HG03060 (cell line): Measurements from ENCODE around the gene VILL.
"Not testable (repeated sequence)": the region's sequence is repeated elsewhere in the genome, so short reads cannot be mapped to it uniquely, and the experiment has no call there.

ENCODE experiments used
- ATAC-seq: cut with Tn5 transposase; IDR thresholded peaks from one replicate; pipeline ENCODE4 v1.9.1; 2021; ENCODE audit warnings: low read depth, moderate number of reproducible peaks; ENCODE audit not compliant: unreplicated experiment

Gene VILL

GRCh38 chr3:37984596-37984995 is 6.0 kb upstream of the VILL start:
- no peak for ATAC-seq

DNA sequence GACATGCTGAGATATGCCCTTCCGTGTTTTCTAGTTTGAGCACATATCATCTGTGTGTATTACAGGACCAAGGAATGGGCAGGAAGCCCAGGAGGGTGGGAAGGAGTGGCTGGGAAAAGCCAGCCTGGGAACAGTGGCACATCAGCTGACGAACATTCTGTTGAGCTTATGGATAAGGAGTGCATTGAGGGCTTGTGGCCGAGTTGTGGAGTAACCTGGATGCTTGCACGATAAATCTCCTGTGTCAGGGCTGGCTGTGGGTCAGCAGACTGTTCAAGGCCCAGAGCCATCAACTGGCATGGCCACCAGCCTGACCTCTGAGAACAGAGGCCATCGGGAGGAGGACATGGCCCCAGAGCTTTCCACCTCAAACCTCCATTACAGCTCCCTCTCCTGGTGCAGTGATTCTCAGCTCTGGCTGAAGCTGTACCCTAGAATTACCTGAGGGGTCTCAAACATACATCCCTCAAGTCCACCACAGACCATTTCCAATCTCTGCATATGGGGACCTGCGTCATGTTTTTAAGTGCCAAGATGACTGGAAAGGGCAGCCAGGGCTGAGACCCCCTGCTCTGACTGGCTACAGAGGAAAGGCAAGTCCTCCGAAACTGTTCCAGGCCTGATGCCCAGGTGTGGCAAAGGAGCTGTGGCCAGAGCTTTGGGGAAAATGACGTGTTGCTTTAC is 4.8 kb upstream of the VILL start:
- no peak for ATAC-seq

DNA sequence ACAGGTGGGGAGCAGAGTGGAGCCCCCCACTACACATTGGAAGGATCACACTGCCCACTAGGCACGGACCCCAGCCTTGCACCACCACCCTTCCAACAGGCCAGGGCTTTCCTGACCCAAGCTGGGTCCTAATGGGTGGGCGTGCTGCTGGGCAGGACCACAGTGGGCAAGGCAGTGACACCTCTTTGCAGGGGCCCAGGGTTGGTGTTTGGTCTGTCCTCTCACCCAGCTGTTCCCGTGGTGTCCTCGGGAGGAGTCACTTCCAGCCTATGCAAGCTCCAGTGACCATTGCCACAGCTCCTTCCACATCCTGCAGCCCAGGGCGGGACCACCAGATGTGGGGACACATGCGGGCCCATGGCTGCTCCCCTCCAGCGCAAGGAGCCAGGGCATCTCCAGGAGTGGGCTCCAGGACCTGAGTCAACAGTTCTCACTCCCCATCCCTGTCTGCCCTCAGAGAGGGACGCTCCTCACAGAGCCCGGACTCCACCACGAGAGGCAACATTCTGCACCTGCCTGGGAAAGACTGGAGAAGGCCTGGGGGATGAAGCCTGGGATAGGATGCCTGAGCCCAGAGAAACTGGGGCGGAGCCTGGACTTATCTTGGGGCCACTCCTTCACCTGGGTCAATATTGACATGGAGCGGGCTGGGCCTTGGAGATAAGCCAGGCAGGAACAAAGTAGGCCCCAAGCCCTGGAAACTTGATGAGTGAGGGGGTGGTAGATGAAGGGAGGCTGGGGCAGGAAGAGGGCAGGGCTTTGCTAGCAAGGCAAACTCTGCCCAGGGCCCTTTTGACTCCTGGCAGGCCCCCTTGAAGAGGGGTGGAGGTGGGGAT is 3.9 kb upstream of the VILL start:
- ATAC-seq = no peak

GRCh38 chr3:37987315-37987697 is 3.3 kb upstream of the VILL start:
- no peak for ATAC-seq

GRCh38 chr3:37987751-37988179 is 2.8 kb upstream of the VILL start:
- no peak for ATAC-seq

DNA sequence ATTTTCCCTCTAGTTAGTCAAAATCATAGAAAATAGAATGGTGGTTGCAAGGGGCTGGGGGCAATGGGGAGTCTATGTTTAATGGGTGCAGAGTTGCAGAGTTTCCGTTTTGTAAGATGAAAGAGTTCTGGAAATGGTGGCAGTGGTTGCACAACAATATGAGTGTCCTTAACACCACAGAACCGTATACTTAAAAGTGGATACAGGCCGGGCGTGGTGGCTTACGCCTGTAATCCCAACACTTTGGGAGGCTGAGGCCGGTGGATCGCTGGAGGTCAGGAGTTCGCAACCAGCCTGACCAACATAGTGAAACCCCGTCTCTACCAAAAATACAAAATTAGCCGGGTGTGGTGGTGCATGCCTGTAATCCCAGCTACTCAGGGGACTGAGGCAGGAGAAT is 2.2 kb upstream of the VILL start:
- not testable (repeated sequence) for ATAC-seq

GRCh38 chr3:37988931-37989525 is 1.6 kb upstream of the VILL start:
- no peak for ATAC-seq

DNA sequence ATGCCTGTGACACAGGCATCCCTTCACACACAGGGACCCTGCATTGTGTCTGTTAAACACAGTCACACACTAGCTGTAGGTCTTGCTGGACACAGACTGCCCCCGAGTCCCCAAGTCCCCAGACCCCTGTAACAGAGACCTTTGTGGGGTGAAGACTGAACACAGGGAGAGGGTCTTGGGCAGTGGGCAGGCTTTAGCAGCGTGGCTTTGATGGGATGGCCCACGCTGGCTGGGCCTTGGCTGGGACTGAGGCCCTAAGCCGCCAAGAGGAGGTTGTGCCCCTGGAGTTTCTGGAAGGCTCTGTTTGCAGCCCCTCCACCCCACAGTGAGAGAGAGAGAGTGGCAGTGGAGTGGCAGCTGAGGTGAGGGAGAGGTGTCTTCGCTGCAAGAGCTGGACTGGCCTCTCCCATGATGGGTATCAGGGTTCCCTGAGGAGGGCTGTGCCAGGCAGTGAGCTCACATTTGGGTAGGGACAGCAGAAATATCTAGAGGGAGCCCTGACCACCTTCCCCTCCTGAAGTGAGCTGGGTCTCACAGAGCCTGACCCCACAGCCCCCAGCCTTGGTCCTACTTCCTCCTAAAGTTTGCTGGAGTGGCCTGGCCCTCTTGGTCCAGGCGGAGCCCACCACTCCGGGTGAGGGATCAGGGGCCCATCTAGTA is 635 bp upstream of the VILL start:
- no peak for ATAC-seq

- ATAC-seq = no peak
Measured at GRCh38 chr3:37991109-37991508, 523 bp downstream of the VILL start.

DNA sequence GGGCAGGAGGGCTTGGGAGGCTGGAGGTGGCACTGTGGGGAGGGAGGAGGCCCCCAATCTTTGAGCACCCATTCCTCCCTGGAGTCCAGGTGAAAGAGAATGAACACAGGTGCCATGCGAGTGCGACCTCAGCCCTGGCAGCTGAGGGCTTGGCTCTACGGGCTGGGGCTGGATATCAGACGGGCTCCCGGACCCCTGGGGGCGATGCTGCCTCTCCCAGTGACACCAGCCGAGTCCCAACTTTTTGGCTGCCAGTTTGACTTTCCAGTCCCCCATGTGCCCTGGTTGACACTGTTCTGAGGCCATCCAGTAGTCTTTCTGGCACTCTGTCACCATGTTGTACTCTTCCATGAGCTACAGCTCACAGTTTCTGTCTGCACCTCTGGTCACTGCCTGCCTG is 1.2 kb downstream of the VILL start:
- no peak for ATAC-seq

GRCh38 chr3:37992271-37993066 is 1.9 kb downstream of the VILL start:
- no peak for ATAC-seq

DNA sequence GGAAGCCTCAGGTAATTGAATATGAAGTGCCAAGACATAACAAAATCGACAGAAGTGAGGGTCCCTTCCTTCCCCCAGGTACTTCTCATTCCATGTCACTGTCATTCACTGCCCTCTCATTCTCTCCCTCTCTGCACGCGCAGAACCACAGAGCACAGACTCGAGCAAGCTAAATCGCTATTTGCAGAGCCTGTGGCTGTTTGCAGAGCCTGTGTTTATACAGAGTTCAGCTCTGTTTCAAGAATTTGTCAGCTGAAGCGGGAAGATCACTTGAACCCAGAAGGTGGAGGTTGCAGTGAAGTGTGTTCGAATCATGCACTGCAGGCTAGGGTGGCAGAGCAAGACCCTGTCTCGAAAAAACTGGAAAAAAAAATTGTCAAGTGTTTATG is 2.5 kb downstream of the VILL start:
- no peak for ATAC-seq

DNA sequence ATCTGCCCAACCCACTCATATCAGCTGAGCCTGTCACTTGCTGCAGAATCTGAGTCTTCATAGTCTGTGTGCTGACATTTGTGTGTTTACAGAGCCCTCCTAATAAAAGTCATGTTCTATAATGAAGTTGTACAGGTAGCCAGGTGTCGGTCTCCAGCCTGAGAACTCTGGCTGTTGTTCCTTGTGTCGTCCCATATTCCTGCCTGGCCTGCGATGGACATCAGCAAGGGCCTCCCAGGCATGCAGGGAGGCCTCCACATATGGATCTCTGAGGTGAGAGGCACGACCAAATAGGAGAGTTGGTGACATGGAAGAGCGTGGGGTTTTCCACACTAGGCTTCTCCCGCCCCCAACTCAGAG is 2.9 kb downstream of the VILL start:
- no peak for ATAC-seq

GRCh38 chr3:37993820-37994638 is 3.4 kb downstream of the VILL start:
- no peak for ATAC-seq

- no peak for ATAC-seq
Measured at GRCh38 chr3:37994639-37994972, 4.0 kb downstream of the VILL start.

DNA sequence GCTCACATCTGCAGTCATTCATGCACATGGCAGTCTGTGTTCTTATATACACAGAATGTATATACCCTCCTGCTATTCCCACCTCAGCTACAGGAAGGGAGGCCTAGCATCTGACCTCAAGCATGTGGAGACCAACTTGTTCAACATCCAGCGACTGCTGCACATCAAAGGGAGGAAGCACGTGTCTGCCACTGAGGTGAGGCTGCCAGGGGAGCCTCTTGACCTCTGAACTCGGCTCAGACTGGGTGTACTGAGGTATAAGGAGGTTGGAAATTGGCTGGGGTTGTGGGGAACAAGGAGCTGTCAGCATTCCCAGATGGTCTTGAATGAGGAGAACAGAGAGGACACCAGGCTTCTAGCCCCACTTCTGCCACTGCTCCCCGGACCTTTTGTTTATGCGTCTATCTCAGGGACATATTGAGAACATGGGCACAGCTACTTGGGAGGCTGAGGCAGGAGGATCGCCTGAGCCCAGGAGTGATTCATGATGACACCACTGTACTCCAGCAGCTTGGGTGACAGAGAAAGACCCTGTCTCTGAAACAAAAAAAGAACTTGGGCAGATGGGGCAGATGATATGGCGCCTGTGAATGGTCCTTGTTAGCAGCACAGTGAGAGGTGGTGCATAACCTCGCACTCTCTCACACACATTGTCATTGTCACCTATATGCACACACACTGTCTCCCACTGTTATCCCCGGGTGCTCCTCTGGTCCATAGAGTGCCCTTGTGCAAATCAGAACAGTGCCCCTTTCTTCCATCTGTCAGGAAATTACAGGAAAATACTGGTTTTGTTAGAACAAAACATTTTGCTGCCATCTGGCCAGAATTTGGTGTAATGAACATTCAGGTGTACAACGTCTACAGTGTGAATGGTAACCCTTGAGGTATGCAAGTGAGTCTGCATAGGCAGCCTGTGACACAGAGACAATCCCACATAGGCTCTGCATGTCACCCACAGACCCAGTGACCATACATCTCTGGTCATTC is 5.4 kb downstream of the VILL start:
- ATAC-seq = no peak

DNA sequence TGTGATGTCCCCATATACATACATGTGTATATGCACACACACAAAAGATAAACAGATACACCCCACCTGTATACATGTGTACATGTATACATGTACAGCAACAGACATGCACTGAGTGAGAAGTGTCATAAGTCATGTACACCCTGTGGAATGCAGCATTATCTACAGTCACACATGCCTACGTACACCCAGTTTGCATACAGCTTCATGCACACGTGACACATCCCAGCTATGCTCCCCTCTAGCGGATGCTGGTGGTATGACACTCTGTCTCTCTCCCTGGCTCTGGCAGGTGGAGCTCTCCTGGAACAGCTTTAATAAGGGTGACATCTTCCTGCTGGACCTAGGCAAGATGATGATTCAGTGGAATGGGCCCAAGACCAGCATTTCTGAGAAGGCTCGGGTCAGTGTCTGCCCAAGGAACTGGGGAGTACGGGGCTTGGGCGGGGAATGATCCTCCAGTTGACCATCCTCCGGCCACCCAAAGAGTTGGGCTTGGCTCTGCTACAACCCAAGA is 6.3 kb downstream of the VILL start:
- ATAC-seq = peak; percentile 69

- ATAC-seq = no peak
Measured at GRCh38 chr3:37997342-37997741, 6.8 kb downstream of the VILL start.
